Activated B cell treated with CpG ODN at 0.5 μM for 24 hours (primary cell): ENCODE measurements around the gene PRSS50. TPM values are rescaled to one million over a fixed set of nuclear protein-coding genes. Genes with fewer than 3 reads are reported as not detected.

Experiments used
- ATAC-seq: fragments of 200-7000 bp; cut with Tn5 transposase; one replicate; pipeline ENCODE4 v1.10.0; 2021; ENCODE audit warnings: low read depth, mild to moderate bottlenecking, moderate library complexity
- CTCF ChIA-PET: fragments of 350-600 bp; sonication (Branson Sonifier 250); formaldehyde crosslinking; loops from one replicate; lab custom pipeline; 2021; ENCODE audit warnings: antibody characterized with exemption; lab: Charles Lee
- POLR2A ChIA-PET: fragments of 350-600 bp; sonication (Branson Sonifier 250); formaldehyde crosslinking; loops from one replicate; lab custom pipeline; 2021; ENCODE audit warnings: antibody characterized with exemption; lab: Charles Lee
- DNase-seq: peaks from one replicate; pipeline ENCODE4 v3.0.0; 2022
- H3K27ac Mint-ChIP-seq: one replicate; pipeline ENCODE4 v1.8.0; 2020; ENCODE audit warnings: mixed read lengths
- H3K27me3 Mint-ChIP-seq: one replicate; pipeline ENCODE4 v1.8.0; 2021; ENCODE audit warnings: mixed read lengths
- H3K36me3 Mint-ChIP-seq: one replicate; pipeline ENCODE4 v1.8.0; 2021; ENCODE audit warnings: low read depth, mixed read lengths
- H3K4me1 Mint-ChIP-seq: one replicate; pipeline ENCODE4 v1.8.0; 2021; ENCODE audit warnings: mixed read lengths
- H3K4me3 Mint-ChIP-seq: one replicate; pipeline ENCODE4 v1.8.0; 2020; ENCODE audit warnings: mild to moderate bottlenecking, mixed read lengths
- H3K9me3 Mint-ChIP-seq: one replicate; pipeline ENCODE4 v1.8.0; 2020; ENCODE audit warnings: mixed read lengths
- CTCF ChIP-seq: fragments of 200-600 bp; IDR thresholded peaks from one replicate; pipeline ENCODE4 v1.8.0; 2022; ENCODE audit warnings: antibody characterized with exemption, mild to moderate bottlenecking
- intact Hi-C: fragments of 100-400 bp; cut with micrococcal nuclease; formaldehyde crosslinking; loops from one replicate; pipeline ENCODE4 v1.15.1; 2024
- total RNA-seq: library from RNA; stranded (reverse); gene quantifications from 2 replicates; pipeline ENCODE4 v1.2.3, GENCODE V29; 2022

Gene PRSS50
- total RNA-seq, 1 donor from 2014 or later = not detected

- POLR2A ChIA-PET = interaction anchor here (0.6 kb wide), 1 partner anchor 935 kb away, joined by 4 read pairs; no protein-coding TSS in a partner anchor
- no peak for ATAC-seq
- TF ChIP-seq CTCF = no peak
- intact Hi-C loops = no loop called here
- Mint-ChIP-seq H3K9me3 (no peaks in the 10 kb centered on the region), H3K27me3 (peaks cover 14% of the 10 kb centered on the region), H3K4me3 (no peak overlapping the region), H3K4me1 (no peaks in the 10 kb centered on the region), H3K36me3 (no peaks in the 10 kb centered on the region), H3K27ac (no peak overlapping the region)
- CTCF ChIA-PET = no interaction called here
- DNase-seq = no peak
These were observed 51.2 kb downstream of the PRSS50 start for GRCh38 chr3:46666453-46666845.

GRCh38 chr3:46665763-46666452 lies 51.8 kb downstream of the PRSS50 start:
- no peak for DNase-seq
- no peak overlapping the region for H3K27ac Mint-ChIP-seq

GRCh38 chr3:46664971-46665762 lies 52.5 kb downstream of the PRSS50 start:
- Mint-ChIP-seq H3K4me1 (peaks cover 8% of the 10 kb centered on the region), H3K36me3 (no peaks in the 10 kb centered on the region), H3K27ac (no peak overlapping the region), H3K27me3 (peaks cover 14% of the 10 kb centered on the region), H3K4me3 (no peak overlapping the region), H3K9me3 (no peaks in the 10 kb centered on the region)
- ChIA-PET CTCF (no interaction called here), POLR2A (no interaction called here)
- no peak for DNase-seq
- intact Hi-C loops = no loop called here
- no peak for ATAC-seq
- no peak for TF ChIP-seq CTCF

More at GRCh38 chr3:46665763-46666452, 51.8 kb downstream of the PRSS50 start:
- H3K9me3 Mint-ChIP-seq = no peaks in the 10 kb centered on the region
- POLR2A ChIA-PET = no interaction called here
- peaks cover 14% of the 10 kb centered on the region for H3K27me3 Mint-ChIP-seq
- H3K4me3 Mint-ChIP-seq = no peak overlapping the region
- TF ChIP-seq CTCF = no peak
- intact Hi-C loops = no loop called here
- H3K4me1 Mint-ChIP-seq = peaks cover 2% of the 10 kb centered on the region
- CTCF ChIA-PET = no interaction called here
- no peaks in the 10 kb centered on the region for H3K36me3 Mint-ChIP-seq
- no peak for ATAC-seq

- ATAC-seq = no peak
- DNase-seq = no peak
- CTCF ChIA-PET = interaction anchor here (1.3 kb wide), 1 partner anchor 230 kb away, joined by 3 read pairs; no protein-coding TSS in a partner anchor
These were observed 53.3 kb downstream of the PRSS50 start for GRCh38 chr3:46664188-46664970.

More at GRCh38 chr3:46664188-46664970, 53.3 kb downstream of the PRSS50 start:
- TF ChIP-seq CTCF = no peak
- H3K4me1 Mint-ChIP-seq = peaks cover 8% of the 10 kb centered on the region
- H3K27me3 Mint-ChIP-seq = peaks cover 16% of the 10 kb centered on the region
- H3K36me3 Mint-ChIP-seq = no peaks in the 10 kb centered on the region
- no peaks in the 10 kb centered on the region for H3K9me3 Mint-ChIP-seq
- H3K4me3 Mint-ChIP-seq = no peak overlapping the region
- intact Hi-C loops = no loop called here
- no peak overlapping the region for H3K27ac Mint-ChIP-seq
- POLR2A ChIA-PET = no interaction called here
